ENCODE measurements around the gene ESPNL.
A peak's percentile ranks its signal among the peaks of the same experiment; 100 is the strongest.

Gene ESPNL

GRCh38 chr2:238129166-238130010, 29.2 kb downstream of the ESPNL start:
- no peak for DNase-seq (ENCODE audit: low spot score)

GRCh38 chr2:238130111-238130695, 30.1 kb downstream of the ESPNL start:
- no peak for DNase-seq (ENCODE audit: low spot score)

- no peak for DNase-seq (ENCODE audit: low spot score)
These were observed 30.8 kb downstream of the ESPNL start for GRCh38 chr2:238130696-238131628.

- DNase-seq (ENCODE audit: low spot score): no peak
These were observed 31.8 kb downstream of the ESPNL start for GRCh38 chr2:238131761-238132462.

- DNase-seq (ENCODE audit: low spot score): no peak
These were observed 32.6 kb downstream of the ESPNL start for GRCh38 chr2:238132463-238133450.

GRCh38 chr2:238133499-238134392, 33.6 kb downstream of the ESPNL start:
- DNase-seq (ENCODE audit: low spot score): no peak

- DNase-seq (ENCODE audit: low spot score): no peak
These were observed 34.2 kb downstream of the ESPNL start for GRCh38 chr2:238134393-238134785.

- DNase-seq (ENCODE audit: low spot score): no peak
These were observed 35.5 kb downstream of the ESPNL start for GRCh38 chr2:238135601-238136150.

- no peak for DNase-seq (ENCODE audit: low spot score)
These were observed 36.8 kb downstream of the ESPNL start for GRCh38 chr2:238136820-238137537.

GRCh38 chr2:238137885-238138284, 37.7 kb downstream of the ESPNL start:
- DNase-seq (ENCODE audit: low spot score): no peak

GRCh38 chr2:238138331-238139195, 38.4 kb downstream of the ESPNL start, which contains the start of gene KLHL30:
Gene KLHL30, plus strand, starts transcription at chr2:238138668. Its CDS starts 2,087 bp downstream, at chr2:238140755.
- DNase-seq (ENCODE audit: low spot score): no peak

GRCh38 chr2:238139196-238140039, 39.3 kb downstream of the ESPNL start:
- peak; percentile 22 for DNase-seq (ENCODE audit: low spot score)

GRCh38 chr2:238140040-238140439, 39.9 kb downstream of the ESPNL start:
- no peak for DNase-seq (ENCODE audit: low spot score)

- DNase-seq (ENCODE audit: low spot score): no peak
These were observed 40.8 kb downstream of the ESPNL start for GRCh38 chr2:238140721-238141540.

GRCh38 chr2:238141541-238142318, 41.6 kb downstream of the ESPNL start:
- DNase-seq (ENCODE audit: low spot score): no peak
